ENCODE measurements around the gene EML6. TPM values are rescaled to one million over a fixed set of nuclear protein-coding genes. Genes with fewer than 3 reads are reported as not detected.
A peak's percentile ranks its signal among the peaks of the same experiment; 100 is the strongest.

Gene EML6
- total and polyA plus RNA-seq, 10 of the 15 experiments (the other 5 are each of a cell fraction or from before 2014, with no cell fraction given), result 0.09 to 0.67 (median 0.21) TPM

DNA sequence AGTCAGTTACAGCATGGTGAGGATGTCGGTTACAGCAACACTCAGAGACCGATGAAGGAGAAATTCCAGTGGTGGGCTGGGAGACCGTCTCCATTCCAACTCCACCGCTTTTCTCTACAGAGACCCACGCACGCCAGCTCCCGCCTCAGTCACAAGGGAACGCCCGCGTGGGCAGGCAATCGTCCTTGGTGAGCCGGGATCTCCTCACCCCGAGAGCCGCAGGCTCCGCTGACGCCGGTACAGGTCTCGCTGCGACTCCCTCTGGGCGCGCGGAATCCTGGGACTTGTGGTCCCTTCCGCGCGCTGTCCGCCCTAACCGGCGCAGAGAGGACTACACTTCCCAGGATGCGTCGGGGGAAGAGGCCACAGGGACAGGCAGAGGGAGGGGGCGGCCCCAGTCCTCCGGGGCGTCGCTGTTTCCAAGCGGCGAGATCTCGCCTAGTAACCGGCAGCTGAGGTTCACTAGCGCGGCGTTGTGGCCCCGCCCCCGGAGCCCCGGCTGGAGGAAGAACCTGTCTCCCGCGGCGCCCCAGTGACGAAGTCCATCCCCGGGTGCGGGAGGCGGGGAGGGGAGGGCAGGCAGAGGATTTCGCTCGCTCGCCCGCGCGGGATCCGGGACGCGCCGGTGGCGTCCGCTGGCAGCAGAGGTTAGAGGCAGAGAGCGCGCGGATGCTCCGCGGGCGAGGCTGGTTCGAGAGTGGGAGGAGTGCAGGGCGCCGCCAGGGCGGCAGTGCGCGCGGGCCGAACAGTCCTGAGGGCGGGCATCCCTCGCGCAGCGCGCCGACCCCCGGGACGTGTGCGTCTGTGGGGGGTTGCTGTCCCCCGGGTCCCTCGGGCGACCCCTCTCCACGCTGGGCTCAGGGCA lies at the start of gene EML6 (continued):
- TF ChIP-seq, protein P1, sequence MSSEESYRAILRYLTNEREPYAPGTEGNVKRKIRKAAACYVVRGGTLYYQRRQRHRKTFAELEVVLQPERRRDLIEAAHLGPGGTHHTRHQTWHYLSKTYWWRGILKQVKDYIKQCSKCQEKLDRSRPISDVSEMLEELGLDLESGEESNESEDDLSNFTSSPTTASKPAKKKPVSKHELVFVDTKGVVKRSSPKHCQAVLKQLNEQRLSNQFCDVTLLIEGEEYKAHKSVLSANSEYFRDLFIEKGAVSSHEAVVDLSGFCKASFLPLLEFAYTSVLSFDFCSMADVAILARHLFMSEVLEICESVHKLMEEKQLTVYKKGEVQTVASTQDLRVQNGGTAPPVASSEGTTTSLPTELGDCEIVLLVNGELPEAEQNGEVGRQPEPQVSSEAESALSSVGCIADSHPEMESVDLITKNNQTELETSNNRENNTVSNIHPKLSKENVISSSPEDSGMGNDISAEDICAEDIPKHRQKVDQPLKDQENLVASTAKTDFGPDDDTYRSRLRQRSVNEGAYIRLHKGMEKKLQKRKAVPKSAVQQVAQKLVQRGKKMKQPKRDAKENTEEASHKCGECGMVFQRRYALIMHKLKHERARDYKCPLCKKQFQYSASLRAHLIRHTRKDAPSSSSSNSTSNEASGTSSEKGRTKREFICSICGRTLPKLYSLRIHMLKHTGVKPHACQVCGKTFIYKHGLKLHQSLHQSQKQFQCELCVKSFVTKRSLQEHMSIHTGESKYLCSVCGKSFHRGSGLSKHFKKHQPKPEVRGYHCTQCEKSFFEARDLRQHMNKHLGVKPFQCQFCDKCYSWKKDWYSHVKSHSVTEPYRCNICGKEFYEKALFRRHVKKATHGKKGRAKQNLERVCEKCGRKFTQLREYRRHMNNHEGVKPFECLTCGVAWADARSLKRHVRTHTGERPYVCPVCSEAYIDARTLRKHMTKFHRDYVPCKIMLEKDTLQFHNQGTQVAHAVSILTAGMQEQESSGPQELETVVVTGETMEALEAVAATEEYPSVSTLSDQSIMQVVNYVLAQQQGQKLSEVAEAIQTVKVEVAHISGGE (CRISPR knock-in tag; IDR thresholded peaks at IDR 0.05), result 0 out of 2 replicates have a peak, but pooled peaks have one; percentile 28
- peak; percentile 82 for TF ChIP-seq HDGF (IDR thresholded peaks at IDR 0.05)
- TF ChIP-seq USF1 (IDR thresholded peaks at IDR 0.05; ENCODE audit: borderline replicate concordance, extremely low read length, insufficient read depth, low read depth, low read length), result no peak
- peak; percentile 1; the same call in 1 of the 2 replicates for TF ChIP-seq SMC3 (IDR thresholded peaks at IDR 0.05; ENCODE audit: borderline replicate concordance, low read length)
- peak; percentile 67; the same call in 1 of the 2 replicates for TF ChIP-seq YY1 (IDR thresholded peaks at IDR 0.05; ENCODE audit: low read depth, low read length)
- TF ChIP-seq MEF2B (IDR thresholded peaks at IDR 0.05; ENCODE audit: partially characterized antibody, poor library complexity, severe bottlenecking), result no peak
- TF ChIP-seq, protein P2, sequence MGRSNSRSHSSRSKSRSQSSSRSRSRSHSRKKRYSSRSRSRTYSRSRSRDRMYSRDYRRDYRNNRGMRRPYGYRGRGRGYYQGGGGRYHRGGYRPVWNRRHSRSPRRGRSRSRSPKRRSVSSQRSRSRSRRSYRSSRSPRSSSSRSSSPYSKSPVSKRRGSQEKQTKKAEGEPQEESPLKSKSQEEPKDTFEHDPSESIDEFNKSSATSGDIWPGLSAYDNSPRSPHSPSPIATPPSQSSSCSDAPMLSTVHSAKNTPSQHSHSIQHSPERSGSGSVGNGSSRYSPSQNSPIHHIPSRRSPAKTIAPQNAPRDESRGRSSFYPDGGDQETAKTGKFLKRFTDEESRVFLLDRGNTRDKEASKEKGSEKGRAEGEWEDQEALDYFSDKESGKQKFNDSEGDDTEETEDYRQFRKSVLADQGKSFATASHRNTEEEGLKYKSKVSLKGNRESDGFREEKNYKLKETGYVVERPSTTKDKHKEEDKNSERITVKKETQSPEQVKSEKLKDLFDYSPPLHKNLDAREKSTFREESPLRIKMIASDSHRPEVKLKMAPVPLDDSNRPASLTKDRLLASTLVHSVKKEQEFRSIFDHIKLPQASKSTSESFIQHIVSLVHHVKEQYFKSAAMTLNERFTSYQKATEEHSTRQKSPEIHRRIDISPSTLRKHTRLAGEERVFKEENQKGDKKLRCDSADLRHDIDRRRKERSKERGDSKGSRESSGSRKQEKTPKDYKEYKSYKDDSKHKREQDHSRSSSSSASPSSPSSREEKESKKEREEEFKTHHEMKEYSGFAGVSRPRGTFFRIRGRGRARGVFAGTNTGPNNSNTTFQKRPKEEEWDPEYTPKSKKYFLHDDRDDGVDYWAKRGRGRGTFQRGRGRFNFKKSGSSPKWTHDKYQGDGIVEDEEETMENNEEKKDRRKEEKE (IDR thresholded peaks at IDR 0.05), result no peak
- no peak for TF ChIP-seq IRF4 (IDR thresholded peaks at IDR 0.05; ENCODE audit: low read depth, low read length)
- no peak for TF ChIP-seq ZNF622 (IDR thresholded peaks at IDR 0.05)
- TF ChIP-seq KDM1A (IDR thresholded peaks at IDR 0.05; ENCODE audit: borderline replicate concordance), result no peak
- peak; percentile 43; the same call in 1 of the 2 replicates for TF ChIP-seq SIN3A (IDR thresholded peaks at IDR 0.05; ENCODE audit: low read depth, low read length)
- peak; percentile 94 for TF ChIP-seq IKZF1 (conservative IDR thresholded peaks at IDR 0.05)
- TF ChIP-seq GATAD2B (conservative IDR thresholded peaks at IDR 0.05; ENCODE audit: low read depth), result peak; percentile 40; the same call in 1 of the 2 replicates

Measured in GM12878 (cell line).